Body of pancreas (tissue), 4 donors: ENCODE results near the gene SLAMF6.

Experiments
- CTCF ChIP-seq, 7 experiments: fragments of 450-650 bp in 4 of 7; fragments of 200-600 bp in 3 of 7; sonication (generic) in 3 of 7; IDR thresholded peaks; one replicate each; pipeline ENCODE4 v1.5.1; 2016 to 2019; ENCODE audit warnings: antibody characterized with exemption in 7 of 7
- POLR2A ChIP-seq, 3 donors: fragments of 450-650 bp; IDR thresholded peaks; one replicate each; pipeline ENCODE4 v1.6.1; 2016; ENCODE audit warnings: antibody characterized with exemption in 3 of 3, mild to moderate bottlenecking in 2 of 3

GRCh38 chr1:160453443-160453842 is 69.6 kb downstream of the SLAMF6 start:
- TF ChIP-seq CTCF (IDR thresholded peaks at IDR 0.05) (no peak), POLR2A (IDR thresholded peaks at IDR 0.05) (no peak)
